Measurements from ENCODE around the gene EXOC3L4.

DNA sequence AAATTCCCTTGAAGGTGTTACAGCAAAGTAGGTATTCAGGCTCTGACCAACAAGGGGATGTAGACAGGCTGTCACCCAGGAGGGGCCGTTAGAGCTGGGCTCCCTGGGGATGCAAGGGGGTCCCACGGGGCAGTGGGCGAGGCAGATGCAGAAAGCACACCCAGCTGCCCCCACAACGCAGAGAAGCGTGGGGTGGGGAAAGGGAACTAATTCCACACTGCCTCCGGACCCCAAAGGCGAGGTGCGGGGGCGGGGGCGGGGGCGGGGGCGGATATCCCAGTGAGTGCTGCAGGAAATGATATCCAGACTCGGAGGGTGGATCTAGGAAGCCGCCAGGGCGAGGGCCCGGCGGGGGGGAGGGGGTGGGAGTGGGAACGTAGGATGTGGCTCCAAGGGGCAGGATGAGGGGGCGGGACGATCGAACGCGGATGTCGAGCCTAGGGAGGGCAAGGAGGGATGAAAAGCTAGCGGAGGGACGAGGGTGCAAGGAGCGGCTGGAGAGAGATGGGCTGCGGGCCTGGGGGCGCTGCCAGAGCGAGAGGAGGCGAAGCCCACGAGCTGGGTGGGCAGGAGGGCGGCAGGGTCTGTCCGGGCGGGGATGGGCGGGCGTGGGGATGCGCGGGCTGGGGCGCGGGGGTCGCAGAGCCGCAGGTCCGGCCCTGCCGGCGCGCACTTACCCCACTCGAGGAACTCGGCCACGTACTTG lies 38.0 kb upstream of the EXOC3L4 start:
- no peak for TF ChIP-seq EZH2 (IDR thresholded peaks at IDR 0.05; ENCODE audit: borderline replicate concordance, low read depth, low read length, severe bottlenecking)
- TF ChIP-seq, protein P1, sequence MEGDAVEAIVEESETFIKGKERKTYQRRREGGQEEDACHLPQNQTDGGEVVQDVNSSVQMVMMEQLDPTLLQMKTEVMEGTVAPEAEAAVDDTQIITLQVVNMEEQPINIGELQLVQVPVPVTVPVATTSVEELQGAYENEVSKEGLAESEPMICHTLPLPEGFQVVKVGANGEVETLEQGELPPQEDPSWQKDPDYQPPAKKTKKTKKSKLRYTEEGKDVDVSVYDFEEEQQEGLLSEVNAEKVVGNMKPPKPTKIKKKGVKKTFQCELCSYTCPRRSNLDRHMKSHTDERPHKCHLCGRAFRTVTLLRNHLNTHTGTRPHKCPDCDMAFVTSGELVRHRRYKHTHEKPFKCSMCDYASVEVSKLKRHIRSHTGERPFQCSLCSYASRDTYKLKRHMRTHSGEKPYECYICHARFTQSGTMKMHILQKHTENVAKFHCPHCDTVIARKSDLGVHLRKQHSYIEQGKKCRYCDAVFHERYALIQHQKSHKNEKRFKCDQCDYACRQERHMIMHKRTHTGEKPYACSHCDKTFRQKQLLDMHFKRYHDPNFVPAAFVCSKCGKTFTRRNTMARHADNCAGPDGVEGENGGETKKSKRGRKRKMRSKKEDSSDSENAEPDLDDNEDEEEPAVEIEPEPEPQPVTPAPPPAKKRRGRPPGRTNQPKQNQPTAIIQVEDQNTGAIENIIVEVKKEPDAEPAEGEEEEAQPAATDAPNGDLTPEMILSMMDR (IDR thresholded peaks at IDR 0.05; ENCODE audit: extremely low read depth in 1 of 2, insufficient read depth in 1 of 2, low read depth in 1 of 2, low read length in 2 of 2), result no peak
- no peak for TF ChIP-seq MYC (IDR thresholded peaks at IDR 0.05; ENCODE audit: low read depth, low read length)
- TF ChIP-seq POLR2A (IDR thresholded peaks at IDR 0.05; ENCODE audit: low read depth, low read length), result peak; percentile 70
- TF ChIP-seq MAX (IDR thresholded peaks at IDR 0.05; ENCODE audit: insufficient read depth, insufficient read length), result no peak
- TF ChIP-seq POLR2AphosphoS5 (IDR thresholded peaks at IDR 0.05; ENCODE audit: insufficient read depth, low read depth, low read length), result peak; percentile 80
- no peak for TF ChIP-seq FOS (IDR thresholded peaks at IDR 0.05; ENCODE audit: borderline replicate concordance, insufficient read depth, low read length)
- TF ChIP-seq JUN (IDR thresholded peaks at IDR 0.05; ENCODE audit: borderline replicate concordance, insufficient read depth, insufficient read length, low read depth), result no peak
